LNCaP clone FGC (cell line): Measurements from ENCODE around the gene SLC17A3.

Source experiments
- DNase-seq: peaks from one replicate; pipeline ENCODE4 v3.0.0-alpha.2; 2011; ENCODE audit warnings: low read depth
- H3K4me3 ChIP-seq: 2 replicates; pipeline ENCODE4 v1.5.1; 2011; ENCODE audit warnings: mild to moderate bottlenecking, low read depth, low read length, control low read depth
- CTCF ChIP-seq: IDR thresholded peaks from 2 replicates; pipeline ENCODE4 v1.5.1; 2012; ENCODE audit warnings: mild to moderate bottlenecking; ENCODE audit not compliant: control insufficient read depth, insufficient read depth; ENCODE audit errors: extremely low read depth

Gene SLC17A3

GRCh38 chr6:25889877-25890853 lies 16.1 kb upstream of the SLC17A3 start:
- DNase-seq = peak; percentile 30
- no peak overlapping the region for H3K4me3 ChIP-seq
- TF ChIP-seq CTCF = peak; percentile 60

- no peak overlapping the region for H3K4me3 ChIP-seq
- DNase-seq = no peak
- TF ChIP-seq CTCF = no peak
Observed at GRCh38 chr6:25888626-25889025, 14.6 kb upstream of the SLC17A3 start.

- no peak for TF ChIP-seq CTCF
- H3K4me3 ChIP-seq = no peak overlapping the region
- DNase-seq = no peak
Observed at GRCh38 chr6:25886066-25886465, 12.0 kb upstream of the SLC17A3 start.

- no peak for DNase-seq
- no peak overlapping the region for H3K4me3 ChIP-seq
- TF ChIP-seq CTCF = no peak
Observed at GRCh38 chr6:25883991-25884390, 9.9 kb upstream of the SLC17A3 start.

- no peak for TF ChIP-seq CTCF
- H3K4me3 ChIP-seq = no peak overlapping the region
- no peak for DNase-seq
Observed at GRCh38 chr6:25883536-25883935, 9.5 kb upstream of the SLC17A3 start.

GRCh38 chr6:25882051-25882496 lies 8.0 kb upstream of the SLC17A3 start:
- no peak overlapping the region for H3K4me3 ChIP-seq
- no peak for DNase-seq

More at GRCh38 chr6:25882051-25882496, 8.0 kb upstream of the SLC17A3 start:
- TF ChIP-seq CTCF = no peak
